AG04449 (cell line): ENCODE measurements around the gene AMIGO1.
A peak's percentile ranks its signal among the peaks of the same experiment; 100 is the strongest.

ENCODE experiments used
- CTCF ChIA-PET: fragments of 350-600 bp; formaldehyde crosslinking; extraction: SDS; loops from one replicate; lab custom pipeline; 2021; ENCODE audit warnings: antibody characterized with exemption; lab: Yijun Ruan, JAX
- POLR2A ChIA-PET: fragments of 400-600, 350-600 bp; formaldehyde crosslinking; extraction: SDS; loops from one replicate; lab custom pipeline; 2020; ENCODE audit warnings: antibody characterized with exemption, inconsistent platforms; lab: Yijun Ruan, JAX
- DNase-seq: peaks from one replicate; pipeline ENCODE4 v3.0.0-alpha.2; 2010; ENCODE audit warnings: low read depth, low spot score
- H3K4me3 ChIP-seq: 2 replicates; pipeline ENCODE4 v1.5.1; 2011; ENCODE audit warnings: low read depth, mild to moderate bottlenecking, control low read depth, low read length
- CTCF ChIP-seq: IDR thresholded peaks from one replicate; pipeline ENCODE4 v1.5.1; 2011; ENCODE audit warnings: mild to moderate bottlenecking, moderate library complexity, low read length, control low read depth, inconsistent platforms; ENCODE audit not compliant: insufficient read depth; ENCODE audit errors: missing control alignments

Gene AMIGO1

DNA sequence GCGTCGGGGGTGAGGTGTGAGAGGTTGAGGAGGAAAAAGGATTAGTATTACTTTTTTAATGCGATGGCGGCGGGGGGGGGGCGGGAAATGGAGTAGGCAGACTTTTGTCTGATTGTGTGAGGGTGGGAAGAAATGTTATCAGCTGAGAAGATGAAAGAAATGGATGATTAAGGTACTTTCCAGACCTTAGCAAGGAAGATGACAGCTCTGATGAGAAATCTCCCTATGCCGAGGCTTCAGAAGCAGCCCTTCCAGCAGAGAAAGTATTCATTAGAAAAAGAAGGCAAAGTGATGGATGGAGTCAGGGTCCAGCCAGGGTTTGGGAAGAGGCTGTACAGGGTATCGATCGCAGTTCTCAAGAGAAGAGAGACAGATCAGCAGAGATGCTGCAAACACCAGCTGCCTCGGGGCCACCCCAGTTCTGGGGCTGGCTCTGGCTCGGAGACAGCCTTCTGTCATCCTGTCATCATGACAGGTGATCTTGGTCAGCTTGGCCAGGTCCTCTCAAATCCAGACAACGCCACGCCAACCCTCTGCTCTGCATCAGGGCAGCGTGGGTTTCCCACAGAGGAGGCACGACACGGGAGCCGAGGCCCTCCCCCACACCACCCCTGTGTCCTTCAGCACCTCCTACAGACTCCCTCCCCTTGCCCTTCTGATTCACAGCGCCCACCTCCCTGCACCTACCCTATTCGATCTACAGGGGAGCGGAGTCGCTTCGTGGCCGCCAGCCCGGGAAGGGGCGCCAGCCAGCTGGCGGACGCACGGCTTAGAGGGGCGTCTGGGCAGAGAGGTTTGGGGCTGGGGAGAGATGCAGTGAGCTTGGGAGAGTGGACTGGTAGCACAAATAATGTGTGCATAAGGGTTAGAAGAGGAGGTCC lies 26.5 kb downstream of the AMIGO1 start:
- ChIA-PET POLR2A (interaction anchor here (0.5 to 1.3 kb wide), 3 partner anchors 15 to 268 kb away, joined by 3 to 5 read pairs (median 5); no protein-coding TSS in a partner anchor), CTCF (interaction anchor here (1.3 to 43.1 kb wide), 7 partner anchors 8 to 206 kb away, joined by 3 to 2790 read pairs (median 8); partner anchors contain the start of genes AMIGO1, CYB561D1 and GPR61)
- no peak for DNase-seq

DNA sequence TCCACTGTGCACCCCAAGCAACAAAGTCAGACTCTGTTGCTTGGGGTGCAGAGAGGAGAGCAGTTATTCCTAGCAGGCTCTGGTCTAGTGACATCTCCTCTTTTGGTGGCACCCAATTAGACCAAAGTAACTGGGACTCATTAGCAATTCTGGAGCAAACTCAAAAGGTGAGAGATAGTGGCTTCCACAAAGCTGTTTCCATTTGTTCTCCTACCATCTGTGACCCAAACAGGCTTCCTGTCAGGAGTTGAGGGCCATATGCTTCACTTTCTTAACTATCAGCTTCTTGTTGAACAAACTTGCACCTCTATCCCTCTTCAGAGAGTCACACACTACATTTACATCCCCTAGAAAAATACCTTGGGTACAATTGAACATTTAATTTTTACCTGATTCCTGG lies 27.3 kb downstream of the AMIGO1 start:
- ChIA-PET CTCF (interaction anchor here (0.8 to 43.1 kb wide), 3 partner anchors 9 to 52 kb away, joined by 3 to 2790 read pairs (median 107); partner anchors contain the start of genes CYB561D1 and GPR61), POLR2A (interaction anchor here (0.5 kb wide), 1 partner anchor 30 kb away, joined by 3 read pairs; no protein-coding TSS in a partner anchor)
- DNase-seq = no peak
- no peak overlapping the region for H3K4me3 ChIP-seq
- no peak for TF ChIP-seq CTCF

More for the DNA sequence above, 26.5 kb downstream of the AMIGO1 start:
- H3K4me3 ChIP-seq = peak overlapping the region; percentile 62
- no peak for TF ChIP-seq CTCF

- ChIA-PET POLR2A (no interaction called here), CTCF (interaction anchor here (0.8 to 43.1 kb wide), 3 partner anchors 10 to 53 kb away, joined by 3 to 2790 read pairs (median 107); partner anchors contain the start of genes CYB561D1 and GPR61)
- H3K4me3 ChIP-seq = no peak overlapping the region
- DNase-seq = no peak
- TF ChIP-seq CTCF = no peak
Measured at GRCh38 chr1:109481646-109482045, 27.9 kb downstream of the AMIGO1 start.

DNA sequence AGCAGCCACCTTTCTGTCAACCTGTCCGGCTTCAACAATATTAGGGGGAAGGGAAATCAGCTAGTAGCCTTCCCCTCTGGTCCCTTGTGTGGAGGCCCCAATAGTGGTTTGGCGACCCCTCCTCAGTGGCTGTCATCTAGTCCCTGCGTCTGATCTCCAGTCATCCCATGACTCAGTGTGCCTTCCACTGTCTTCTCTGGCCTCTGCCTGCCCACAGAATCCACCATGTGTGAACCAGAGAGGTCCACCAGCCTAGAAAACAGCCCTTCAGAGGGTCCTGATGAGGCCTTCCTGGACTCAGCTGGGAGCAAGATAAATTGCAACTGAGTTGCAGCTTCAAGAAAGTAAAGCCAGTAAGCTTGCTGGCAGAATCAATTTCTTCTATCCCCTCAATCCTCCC lies 29.6 kb downstream of the AMIGO1 start:
- no peak for TF ChIP-seq CTCF
- POLR2A ChIA-PET = no interaction called here
- CTCF ChIA-PET = interaction anchor here (1.2 to 43.1 kb wide), 3 partner anchors 11 to 54 kb away, joined by 6 to 2790 read pairs (median 107); partner anchors contain the start of genes CYB561D1 and GPR61
- no peak overlapping the region for H3K4me3 ChIP-seq
- DNase-seq = no peak

DNA sequence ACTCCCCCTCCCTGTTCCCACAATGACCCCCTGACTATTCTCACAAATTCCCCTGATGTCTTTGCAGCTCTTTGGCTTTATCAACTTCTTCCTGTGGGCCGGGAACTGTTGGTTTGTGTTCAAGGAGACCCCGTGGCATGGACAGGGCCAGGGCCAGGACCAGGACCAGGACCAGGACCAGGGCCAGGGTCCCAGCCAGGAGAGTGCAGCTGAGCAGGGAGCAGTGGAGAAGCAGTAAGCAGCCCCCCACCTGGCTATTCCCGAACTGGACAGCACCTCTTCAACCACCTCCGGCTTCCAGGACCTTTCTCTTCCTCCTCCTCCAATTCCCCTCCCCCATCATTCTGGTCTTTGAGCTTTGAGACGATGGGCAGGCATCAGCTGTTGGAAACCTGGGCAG lies 30.2 kb downstream of the AMIGO1 start:
- CTCF ChIA-PET = interaction anchor here (1.2 to 43.1 kb wide), 3 partner anchors 11 to 55 kb away, joined by 6 to 2790 read pairs (median 107); partner anchors contain the start of genes CYB561D1 and GPR61
- POLR2A ChIA-PET = no interaction called here
- no peak for TF ChIP-seq CTCF
- no peak for DNase-seq
- no peak overlapping the region for H3K4me3 ChIP-seq

DNA sequence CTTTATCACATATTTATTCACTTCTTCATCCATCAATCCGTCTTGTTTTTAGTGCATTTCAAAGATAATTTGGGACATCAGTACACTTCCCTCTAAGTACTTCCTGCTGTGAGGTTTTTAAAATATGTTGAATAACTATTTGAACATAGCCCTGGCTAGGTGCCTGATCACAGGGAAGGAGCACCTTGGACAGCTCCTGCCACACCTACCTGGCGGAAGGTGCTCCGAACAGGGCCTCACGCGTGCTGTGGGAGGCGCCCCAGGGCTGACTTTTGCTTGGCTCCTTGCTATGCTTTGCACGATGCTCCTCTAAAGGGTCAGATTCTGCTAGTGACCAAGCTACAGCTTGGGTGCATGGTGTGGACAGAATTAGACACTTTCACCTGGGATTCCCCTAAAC lies 30.7 kb downstream of the AMIGO1 start:
- DNase-seq = no peak
- ChIA-PET POLR2A (no interaction called here), CTCF (interaction anchor here (1.2 to 43.1 kb wide), 3 partner anchors 10 to 55 kb away, joined by 6 to 2790 read pairs (median 107); partner anchors contain the start of genes CYB561D1 and GPR61)
- H3K4me3 ChIP-seq = no peak overlapping the region
- no peak for TF ChIP-seq CTCF
